Amniotic epithelial cell (primary cell): ENCODE measurements around the gene EML6.

Experiments used
- DNase-seq: peaks from one replicate; pipeline ENCODE4 v3.0.0-alpha.2; 2010; ENCODE audit warnings: low read depth

EML6 gene

DNA sequence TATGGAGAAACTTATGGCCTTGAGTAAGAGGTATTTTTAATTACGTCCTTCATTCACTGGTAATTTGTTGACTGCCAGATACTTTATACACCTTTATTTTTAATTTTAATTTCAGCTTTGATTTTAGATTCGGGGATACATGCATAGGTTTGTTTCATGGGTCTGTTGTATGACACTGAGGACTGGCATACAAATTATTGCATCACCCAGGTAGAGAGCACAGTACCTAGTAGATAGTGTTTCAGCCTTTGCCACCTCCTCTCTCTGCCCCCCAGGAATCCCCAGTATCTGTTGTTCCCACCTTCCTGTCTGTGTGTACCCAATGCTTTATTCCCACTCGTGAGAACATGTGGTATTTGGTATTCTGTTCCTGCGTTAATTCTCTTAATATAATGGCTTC is 188.8 kb downstream of the EML6 start:
- no peak for DNase-seq

DNA sequence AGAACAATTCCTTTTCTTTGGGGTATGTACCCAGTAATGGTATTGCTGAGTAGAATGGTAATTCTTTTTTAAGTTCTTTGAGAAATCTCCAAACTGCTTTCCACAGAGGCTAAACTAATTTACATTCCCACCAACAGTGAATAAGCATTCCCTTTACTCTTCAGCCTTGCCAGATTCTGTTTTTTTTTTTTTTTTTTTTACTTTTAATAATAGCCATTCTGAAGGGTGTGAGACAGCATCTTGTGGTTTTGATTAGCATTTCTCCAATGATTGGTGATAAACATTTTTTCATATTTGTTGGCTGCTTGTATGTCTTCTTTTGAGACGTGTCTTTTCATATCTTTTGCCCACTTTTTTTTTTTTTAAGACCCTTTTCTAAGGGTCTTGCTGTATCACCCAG is 189.4 kb downstream of the EML6 start:
- DNase-seq: no peak

DNA sequence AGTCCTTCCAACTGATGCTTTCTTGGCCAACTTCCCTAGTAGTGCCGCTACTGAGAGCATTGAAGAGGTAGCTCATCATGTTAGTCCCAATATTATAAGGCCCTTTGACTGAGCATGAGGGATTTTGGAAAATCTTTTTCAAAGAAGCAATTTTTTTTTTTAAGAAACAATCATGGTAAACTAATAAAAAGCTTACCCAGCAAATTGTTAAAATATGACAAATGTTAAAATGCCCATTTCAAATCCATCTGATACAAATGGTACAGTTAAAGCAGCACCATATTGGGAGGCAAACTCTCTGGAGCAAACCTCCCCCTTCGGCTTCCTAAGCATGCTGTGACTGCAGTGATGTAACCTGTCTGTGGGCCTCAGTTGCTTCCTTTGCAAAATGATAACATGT is 191.2 kb downstream of the EML6 start:
- no peak for DNase-seq

DNA sequence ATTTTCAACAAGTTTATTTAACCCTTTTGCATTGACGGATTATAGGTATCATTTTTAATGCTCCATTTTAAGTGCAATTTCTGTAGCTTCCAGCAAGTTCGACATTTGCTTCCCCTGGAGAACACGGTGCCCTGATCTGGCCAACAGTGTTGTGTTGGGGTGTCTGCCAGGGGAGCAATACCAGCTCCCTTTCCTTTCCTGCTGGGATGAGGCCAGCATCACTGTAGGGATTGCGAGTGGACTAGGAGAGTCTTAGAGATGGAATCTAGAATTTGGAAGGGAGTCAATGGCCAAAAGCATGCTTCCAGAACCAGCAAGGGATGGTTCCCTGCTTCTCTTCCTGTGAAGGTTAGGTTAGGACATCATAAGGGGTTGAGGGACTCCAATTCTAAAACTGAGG is 191.6 kb downstream of the EML6 start:
- DNase-seq: no peak

DNA sequence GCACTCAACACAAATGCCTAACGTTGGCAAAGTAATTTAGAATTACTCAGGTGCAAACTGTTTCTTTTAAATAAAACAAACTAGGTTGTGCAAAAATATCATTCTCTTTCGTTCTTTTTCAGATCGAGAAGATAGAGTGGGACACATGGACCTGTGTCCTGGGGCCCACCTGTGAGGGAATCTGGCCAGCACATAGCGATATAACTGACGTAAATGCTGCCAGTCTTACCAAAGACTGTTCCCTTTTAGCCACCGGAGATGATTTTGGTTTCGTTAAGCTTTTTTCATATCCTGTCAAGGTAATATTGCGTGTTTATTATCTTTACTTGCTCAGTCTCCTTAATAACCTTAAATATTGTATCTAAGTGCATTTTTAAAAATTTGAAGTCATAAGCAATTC is 193.2 kb downstream of the EML6 start:
- DNase-seq: no peak

DNA sequence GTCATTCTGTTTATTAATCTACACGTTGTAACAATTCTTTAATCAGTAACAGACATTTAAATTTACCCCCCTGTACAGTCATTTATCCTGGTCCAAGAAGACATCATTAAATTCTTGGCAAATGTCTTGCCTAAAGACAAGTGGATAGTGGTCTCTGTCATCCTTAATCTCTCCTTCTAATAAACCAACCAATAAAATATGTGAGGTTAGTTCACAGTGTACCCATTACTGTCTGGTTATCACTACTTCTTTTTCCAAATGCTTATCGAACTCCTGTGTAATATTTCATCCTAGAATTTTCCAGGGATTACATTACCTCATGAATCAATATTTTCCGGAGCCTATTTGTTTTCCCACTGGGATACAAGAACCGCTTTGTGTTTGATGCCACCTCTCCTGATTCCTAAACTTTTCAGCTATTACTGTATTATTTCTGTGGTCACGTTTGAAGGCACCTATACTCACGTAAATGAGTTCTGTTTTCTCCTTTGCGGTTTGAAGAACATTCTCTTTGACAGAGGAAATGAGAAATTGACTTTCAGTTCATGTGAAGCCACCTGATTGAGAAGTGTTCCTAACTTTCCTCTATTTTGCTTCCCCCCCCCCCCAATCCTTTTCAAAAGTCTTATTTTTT is 195.3 kb downstream of the EML6 start:
- no peak for DNase-seq

DNA sequence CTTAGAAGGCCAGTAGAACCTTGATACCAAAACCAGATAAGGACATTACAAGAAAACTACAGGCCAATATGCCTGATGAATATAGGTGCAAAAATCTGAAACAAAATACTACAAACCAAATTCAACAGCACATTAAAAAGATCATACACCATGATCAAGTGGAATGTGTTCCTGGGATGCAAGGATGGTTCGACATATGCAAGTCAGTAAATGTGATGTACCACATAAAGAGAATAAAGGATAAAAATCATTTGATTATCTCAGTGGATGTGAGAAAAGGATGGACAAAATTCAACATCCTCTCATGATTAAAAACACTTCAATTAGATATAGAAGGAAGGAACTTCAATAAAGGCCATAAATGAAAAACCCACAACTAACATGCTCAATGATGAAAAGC is 197.2 kb downstream of the EML6 start:
- no peak for DNase-seq

DNA sequence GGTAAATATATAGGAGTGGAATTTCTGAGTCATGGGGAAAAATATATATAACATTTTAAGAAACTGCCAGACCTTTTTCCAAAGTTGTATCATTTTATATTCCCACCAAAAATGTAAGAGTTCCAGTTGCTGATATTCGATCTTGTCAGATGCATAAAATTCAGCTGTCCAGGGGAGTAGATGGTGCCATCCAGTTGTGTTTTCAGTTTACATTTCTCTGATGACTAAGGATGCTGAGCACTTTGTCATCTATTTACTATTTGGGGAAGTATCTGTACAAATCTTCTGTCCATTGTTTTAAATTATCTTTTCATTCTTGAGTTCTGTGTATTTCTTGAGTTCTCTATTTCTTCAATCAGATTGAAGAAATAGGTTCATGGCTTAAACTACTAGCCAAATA is 200.7 kb downstream of the EML6 start:
- DNase-seq: no peak

DNA sequence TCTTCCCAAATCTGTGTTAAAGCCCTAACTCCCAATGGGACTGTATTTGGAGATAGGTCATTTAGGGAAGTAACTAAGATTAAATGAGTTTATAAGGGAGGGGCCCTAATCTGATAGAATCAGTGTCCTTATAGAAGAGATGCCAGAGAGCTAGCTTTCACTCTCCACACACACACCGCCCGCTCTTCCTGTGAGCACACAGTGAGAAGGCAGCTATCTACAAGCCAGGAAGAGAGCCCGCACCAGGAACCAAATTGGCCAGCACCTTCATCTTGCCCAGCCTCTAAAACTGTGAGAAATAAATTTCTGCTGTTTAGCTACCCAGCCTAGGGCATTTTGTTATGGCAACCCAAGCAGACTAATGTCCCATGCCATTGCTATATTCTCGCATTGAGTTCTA is 201.6 kb downstream of the EML6 start:
- DNase-seq: no peak

DNA sequence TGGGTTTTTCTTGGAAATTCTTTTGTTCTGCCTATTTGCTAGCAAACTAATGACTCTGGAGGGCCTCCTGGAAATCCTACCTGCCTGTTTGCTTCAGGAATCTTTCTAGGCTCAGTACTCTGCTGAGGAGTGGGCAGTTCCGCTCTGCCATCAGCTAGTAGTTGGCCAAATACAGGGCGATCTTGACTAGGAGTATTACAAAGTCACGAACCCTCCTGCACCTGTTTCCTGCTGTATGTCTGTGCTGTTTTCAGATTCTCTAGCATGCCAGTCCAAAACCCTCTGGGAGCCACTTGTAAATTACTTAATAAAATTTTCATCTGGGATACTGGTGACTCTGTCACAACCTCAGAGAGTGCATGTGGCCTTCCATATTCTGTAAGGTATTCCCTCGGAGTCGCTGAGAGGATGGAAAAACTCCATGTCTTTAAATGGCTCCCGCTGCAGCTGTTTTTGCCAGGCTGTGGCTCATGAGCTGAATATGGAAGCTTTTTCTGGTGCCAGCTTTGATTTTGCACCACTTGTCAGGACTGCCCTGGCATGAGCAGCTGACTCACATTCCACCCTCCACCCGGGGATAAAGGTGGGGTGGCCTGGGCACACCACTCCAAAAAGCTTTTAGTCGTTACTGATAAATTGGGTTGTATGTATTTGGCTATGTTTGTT is 203.8 kb downstream of the EML6 start:
- no peak for DNase-seq

DNA sequence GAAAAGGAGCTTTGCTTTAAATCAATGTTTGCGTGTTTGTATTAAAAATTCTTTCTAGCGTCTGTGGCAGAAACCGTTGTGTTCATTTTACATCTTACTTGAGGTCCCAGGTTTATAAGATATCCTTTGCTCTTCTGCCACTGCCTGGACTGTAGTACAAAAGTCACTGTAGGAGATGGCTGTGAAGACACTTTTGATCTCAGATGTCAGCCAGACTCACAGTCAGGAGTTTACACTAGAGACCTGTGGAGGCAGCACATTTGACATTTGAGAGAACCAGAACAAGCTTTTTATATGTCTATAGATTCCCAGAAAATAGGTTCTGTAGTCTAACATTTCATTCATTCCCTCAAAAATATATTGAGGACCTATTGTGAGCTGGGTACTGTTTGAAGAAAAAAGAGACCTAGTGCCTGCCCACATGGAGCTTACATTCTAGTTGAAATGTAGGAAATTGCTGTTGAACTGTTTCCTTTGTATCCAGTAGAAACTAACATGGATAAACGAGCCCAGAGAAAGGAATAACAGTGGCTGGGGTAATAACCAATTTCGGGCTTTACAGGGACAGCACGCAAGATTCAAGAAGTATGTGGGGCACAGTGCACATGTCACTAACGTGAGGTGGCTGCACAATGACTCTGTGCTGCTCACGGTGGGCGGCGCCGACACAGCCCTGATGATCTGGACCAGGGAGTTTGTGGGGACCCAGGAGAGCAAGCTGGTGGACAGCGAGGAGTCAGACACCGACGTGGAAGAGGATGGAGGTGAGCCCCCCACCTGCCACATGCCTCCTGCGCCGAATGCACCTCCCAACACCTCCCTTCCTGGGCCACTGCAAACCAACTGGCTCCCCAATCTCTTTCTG is 204.5 kb downstream of the EML6 start:
- DNase-seq: no peak

DNA sequence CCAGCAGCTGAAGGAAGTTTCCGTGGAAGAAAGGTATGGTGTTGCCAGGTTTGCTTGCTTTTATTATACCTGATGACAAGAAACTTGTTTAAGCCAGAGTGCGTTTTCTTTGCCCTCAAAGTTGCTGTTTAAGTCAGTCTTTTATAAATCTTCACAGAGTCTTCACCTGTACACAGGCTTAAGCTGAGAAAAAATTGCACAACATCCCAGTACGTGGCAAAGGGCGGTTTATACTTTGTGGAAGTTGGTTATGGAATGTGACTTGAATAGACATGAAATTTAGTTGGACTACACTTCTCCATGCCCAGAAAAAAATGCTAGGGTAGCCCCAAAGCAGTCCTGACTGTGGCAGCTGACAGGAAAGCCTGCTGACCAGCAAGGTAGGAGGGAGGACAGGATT is 205.3 kb downstream of the EML6 start:
- no peak for DNase-seq

DNA sequence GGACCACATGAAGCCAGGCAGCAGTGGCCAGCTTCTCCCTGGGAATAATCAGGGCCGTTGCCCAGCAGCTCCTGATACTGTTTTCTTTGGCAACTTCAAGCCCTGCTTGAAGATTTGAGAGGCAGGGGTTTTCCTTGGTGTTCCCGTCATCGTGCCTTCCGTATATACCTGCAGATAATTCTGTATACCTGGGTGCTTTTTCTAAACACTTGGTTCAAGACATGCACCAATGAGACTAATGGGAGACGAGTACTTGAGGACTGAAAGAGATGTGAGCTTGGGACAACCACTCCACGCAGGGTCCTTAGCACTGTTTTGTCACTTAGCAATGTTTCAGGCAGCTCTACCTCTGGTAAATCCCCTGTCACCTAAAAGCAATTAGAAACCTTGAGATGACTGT is 208.0 kb downstream of the EML6 start:
- no peak for DNase-seq

DNA sequence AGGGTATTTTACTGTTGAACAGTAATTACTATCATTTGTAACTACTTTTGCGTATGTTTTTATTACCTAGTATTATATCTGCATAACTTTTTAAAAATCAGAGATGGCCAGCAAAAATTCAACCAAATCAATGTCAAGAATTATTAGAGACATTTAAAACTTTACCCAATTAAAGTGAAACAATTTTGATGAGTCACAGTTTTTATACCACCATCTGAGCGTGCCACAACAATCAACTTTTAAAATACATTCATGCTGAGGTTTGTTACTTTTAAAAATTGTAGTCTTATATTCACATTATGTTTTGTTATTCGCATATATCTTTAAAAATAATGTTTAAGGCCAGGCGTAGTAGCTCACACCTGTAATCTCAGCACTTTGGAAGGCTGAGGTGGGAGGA is 211.9 kb downstream of the EML6 start:
- no peak for DNase-seq

DNA sequence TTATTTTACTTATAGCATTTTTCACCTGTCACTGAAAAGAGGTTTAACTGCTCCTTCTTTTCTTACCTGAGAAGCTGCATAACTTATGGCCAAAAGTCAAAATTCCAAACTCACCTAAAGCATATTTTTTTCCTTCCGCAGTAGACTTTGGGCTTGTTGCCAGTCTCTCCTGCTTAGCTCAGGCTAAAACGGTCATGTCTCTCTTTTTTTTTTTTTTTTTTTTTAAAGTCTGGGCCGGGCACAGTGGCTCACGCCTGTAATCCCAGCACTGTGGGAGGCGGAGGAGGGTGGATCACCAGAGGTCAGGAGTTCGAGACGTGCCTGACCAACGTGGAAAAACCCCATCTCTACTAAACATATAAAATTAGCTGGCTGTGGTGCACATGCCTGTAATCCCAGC is 213.3 kb downstream of the EML6 start:
- DNase-seq: no peak

DNA sequence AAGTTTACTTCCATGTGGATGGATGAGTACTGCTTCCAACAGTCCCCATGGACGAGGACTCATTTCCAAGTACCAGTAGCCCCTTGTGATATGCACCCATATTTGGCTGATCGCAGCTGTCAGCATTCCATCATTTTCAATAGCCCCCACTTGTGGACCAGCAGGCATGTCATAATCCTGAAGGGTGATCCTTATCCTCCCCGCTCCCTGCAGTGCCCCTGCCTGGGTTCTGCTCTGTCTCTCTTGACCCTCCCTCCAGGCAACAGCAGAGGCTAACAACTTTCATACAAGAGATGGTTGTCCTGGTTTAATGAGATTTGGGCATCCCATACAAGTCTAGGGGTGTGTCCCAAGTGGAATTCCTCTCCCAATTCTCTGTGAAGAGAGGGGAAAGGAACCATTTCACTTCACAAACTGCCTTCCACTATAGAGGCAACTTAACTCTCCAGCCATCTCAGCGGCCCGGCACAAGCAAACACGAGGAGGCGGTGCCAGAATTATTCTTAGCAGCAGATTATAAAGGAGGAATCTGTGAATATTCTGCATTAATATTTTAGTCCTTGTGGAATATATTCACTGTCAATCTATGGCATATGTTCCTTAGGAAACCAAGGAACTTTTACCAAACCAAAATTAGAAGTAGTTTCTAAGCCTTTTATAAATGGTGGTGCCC is 216.1 kb downstream of the EML6 start:
- DNase-seq: no peak

DNA sequence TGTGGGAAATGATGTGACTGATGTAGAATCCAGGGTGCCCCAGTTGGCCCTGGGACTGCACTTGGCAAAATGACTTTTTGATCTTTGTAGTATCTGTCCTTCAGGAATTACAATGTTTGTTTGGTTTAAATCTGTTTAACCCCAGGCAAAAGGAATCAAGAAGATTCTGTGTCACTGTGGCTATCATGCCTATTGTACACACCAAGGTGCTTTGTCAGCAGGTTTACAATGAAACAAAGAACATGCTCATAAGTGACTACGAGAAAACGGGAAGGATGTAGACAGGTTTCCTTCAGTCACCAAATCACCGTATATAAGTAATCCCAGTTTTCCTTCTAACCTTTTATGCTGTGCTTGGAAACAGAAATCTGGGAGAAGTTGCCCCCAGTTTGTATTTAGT is 217.3 kb downstream of the EML6 start:
- no peak for DNase-seq

DNA sequence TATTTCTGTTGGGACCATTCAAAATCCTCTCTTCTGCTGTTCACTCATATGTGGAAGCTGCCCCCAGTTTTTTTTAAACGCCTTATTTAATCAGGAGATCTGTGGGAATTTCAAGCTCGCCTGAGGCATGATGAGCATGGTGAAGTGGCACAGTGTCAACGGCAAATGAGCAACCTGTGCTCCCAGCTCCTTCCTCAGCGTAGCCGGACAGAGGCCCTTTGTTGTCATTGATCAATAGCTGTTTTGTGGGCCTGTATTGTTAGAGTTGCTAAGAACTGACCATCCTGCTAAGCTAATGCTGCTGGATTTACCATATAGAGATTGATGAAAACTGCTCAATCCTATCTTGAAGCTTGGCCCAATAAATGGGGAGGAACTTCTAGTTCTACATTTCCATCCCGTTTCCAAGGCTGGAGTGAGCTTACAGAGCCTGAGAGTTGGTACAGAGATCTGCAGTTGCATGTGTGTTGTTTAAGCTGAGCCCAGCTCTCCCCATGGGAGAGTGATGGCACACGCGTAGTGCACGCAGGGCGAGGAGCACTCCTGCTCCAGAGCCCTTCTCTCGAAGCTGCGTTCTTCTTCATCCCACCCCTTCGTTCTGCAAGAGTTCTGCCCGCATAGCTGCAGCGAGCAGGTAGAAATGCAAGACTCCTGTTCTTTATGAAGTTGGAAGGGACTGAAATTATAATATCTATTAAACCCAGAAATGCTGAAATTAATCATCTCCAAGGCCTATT is 218.0 kb downstream of the EML6 start:
- no peak for DNase-seq

DNA sequence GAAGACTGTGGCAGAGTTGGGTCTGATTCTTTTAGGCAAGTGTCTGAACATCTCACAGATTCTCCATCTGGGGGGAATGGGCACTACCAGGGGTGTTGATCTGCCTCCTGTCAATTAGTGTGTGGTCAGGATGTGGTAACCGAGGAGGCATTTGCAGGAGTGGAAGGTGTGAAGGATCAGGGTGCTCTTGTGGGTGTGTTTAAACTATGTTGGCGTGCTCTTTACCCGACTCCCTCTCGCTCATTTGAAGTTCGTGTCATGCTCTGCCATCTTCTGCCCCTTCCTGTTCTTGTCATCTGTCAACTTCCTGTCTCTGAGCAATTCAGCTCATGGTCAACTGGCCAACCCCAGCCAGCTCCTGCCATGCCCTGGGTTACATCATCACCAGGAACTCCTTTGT is 218.9 kb downstream of the EML6 start:
- no peak for DNase-seq

DNA sequence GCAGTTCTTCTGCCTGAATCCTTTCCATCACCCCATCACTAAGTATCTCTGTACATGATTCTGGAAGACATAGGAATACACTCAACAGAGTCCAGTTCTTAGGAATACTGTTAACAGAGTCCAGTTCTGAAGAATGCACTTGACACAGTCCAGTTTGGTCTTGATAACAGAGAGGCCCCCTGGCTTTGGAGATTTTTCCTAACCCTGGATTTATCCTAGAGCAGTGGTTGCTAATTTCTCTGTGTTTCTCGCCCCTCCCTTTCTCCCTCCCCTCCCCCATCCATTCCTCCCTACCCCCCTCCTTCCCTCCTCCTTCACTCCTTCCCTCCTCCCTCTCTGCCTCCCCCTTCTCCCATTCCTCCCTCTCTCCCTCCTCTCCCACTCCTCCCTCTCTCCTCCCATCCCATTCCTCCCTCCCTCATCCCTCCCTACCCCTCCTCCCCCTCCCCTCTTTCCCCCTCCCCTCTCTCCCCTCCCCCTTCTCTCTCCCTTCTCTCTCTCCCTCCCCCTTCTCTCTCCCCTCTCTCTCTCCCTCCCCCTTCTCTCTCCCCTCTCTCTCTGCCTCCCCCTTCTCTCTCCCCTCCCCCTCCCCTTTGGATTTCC is 221.4 kb downstream of the EML6 start:
- no peak for DNase-seq

DNA sequence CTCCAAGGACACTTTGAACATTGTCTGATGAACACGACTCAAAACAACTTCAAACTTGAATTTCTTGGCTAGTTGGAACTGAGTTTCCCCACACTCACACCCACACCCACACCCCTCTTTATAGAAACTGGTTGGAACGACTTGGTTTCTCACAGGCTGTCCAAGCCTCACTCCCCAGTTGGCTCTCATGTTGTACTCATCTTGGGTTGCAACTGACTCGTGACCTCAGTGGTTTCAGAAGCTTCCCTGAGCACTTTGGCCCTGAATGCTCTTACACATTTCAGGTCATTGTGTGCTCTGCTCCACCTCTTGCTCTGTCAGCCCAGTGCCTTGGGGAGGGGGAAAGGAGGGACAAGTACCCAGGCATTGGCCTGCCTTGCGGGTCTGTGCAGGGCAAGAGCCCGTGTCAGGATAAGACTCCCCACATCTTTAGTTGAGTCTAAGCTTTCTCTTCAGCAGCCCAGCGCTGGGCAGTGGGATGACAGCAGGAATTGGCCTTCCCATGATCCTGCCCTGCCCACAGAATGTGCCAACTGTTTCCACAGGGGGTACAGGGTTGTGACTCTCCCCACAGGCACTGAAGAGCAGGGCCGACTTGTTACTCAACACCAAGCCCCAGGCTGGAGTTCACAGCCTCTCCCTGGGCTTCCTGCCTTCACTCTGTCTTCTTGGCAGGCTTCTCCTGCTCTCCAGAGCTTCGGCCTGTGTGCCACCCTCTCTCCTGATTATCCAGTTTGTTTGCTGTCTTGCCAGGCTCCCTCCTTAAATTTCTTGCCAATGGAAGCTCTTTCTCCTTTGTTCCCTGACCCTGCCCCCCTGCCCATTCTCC is 222.1 kb downstream of the EML6 start:
- peak; percentile 77 for DNase-seq
